Retina (tissue), 1 donor: ENCODE results near the gene VPS41.
A peak's percentile ranks its signal among the peaks of the same experiment; 100 is the strongest.

Experiments used
- DNase-seq: peaks from one replicate; pipeline ENCODE4 v3.0.0-alpha.2; 2016

The VPS41 gene

GRCh38 chr7:38723327-38723726 lies 185.7 kb downstream of the VPS41 start:
- no peak for DNase-seq

GRCh38 chr7:38716397-38716796 lies 192.6 kb downstream of the VPS41 start:
- DNase-seq, result no peak

GRCh38 chr7:38709123-38709522 lies 199.9 kb downstream of the VPS41 start:
- DNase-seq, result no peak

DNA sequence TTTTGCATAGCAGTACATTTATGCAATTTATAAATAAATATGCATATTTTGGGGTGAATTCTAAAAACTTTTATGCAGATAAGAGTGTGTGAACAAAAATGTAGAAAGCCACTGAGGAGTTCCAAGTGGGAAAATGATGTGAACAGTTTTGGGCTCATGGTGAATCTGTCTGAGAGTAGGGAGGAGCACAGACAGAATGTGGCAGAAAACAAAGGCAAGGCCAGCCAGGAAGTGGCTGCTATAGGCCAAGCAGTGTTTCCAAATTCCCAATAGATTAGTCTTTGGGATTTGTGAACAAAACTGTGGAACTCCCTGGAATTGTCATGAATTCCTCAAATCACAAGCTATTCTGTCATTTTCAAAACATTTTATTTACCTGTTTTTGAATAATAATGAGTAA lies 204.2 kb downstream of the VPS41 start:
- no peak for DNase-seq

DNA sequence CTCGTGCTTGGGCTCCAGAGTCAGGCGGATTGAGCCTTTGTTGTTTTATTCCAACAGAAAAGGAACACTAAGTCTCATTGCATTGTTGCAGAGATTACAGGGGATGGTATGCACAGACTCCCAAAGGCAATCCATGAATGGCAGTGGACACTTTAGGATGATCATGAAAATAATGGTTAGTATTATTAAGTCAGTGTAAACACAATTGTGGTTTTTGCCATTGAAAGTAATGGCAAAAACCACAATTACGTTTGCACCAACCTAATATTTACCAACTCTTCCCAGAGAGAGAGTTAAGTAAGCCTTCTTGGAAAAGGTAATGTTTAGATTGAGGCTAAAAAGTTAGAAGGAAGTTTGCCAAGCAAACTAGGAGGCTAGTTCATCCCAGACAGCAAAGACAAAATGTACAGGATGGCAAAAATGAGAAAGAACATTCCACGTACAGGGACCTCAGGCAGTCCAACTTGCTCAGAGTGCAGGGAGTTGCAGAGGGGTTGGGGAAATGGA lies 204.9 kb downstream of the VPS41 start:
- no peak for DNase-seq

GRCh38 chr7:38703093-38703492 lies 205.9 kb downstream of the VPS41 start:
- no peak for DNase-seq

DNA sequence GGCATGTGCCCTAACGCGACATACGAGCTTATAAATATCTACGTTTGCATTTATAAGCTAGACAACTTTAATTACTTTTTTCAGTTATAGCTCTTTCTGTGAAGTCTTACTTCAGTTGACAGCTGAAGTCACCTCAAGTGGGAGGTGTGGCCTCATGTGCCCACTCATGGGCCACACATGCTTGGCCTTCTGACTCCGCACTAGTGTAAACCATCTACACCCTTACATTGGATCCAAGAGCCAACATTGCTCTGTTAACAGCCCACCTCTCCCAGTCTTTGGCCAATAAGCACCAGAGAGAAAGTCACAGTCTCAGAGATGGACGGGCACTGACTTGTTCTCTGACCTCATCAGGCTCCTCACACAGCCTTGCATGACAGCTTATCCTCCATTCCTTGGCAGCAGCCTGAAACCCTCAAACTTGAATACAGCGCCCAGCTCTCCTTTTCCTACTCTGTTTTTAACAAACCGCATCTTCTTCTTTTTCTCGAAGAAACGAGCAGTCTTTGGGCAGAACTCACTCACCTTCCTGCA lies 206.9 kb downstream of the VPS41 start:
- DNase-seq, result no peak

DNA sequence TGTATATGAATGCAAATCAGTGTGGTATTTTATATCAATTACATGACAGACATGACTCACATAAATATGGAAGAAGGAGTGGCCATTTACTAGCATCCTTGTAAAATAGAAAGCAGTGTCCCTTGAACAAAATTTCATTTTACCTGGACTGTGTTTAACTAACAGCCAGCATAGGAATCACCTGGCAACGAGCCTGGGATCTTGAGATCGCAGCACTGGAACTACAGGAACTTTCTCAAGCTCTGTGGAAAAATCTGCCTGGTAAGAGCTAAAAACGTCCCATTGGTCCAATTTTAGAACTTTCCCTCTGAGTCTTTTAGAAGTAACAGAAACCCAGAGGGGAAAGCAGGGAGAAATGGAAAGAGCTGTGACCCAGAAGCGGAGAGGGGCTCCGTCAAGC lies 208.9 kb downstream of the VPS41 start:
- DNase-seq, result no peak

DNA sequence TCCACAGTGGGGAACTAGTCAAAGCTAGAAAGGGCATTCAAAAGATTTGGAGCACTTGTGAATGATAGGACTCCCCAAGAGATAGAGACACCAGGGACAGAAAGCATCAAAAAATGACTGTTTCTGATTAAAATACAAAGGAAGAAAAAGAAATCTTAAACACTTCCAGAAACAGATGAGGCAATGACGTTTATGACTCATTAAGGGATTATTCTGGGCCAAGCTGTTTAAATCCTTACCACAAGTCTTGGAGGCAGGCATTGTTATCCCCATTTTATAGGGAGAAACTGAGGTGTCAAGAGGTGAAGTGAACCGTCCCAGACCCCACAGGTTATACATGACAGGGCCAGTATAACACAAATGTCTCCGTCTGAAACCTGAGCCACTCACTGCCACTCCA lies 209.5 kb downstream of the VPS41 start:
- DNase-seq, result no peak

GRCh38 chr7:38694326-38694725 lies 214.7 kb downstream of the VPS41 start:
- no peak for DNase-seq

DNA sequence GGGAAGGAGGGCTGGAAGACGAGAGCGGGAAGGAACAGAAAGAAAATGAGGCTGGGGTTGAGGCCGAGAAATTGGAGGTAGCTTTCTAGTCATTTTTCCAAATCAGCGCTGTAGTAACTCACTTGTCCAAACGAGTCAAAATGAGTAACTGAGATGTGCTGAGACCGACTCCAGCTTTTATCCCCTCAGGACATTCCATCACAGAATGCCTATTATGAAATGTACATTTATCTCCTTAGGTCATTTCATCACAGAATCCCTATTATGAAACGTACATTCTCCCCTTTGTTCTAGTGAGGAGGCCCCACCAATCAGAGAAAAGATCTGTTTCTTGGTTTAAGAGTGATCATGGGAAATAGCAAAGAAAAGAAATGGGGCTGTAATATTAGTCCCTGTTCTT lies 222.1 kb downstream of the VPS41 start:
- DNase-seq, result no peak

GRCh38 chr7:38685851-38686250 lies 223.1 kb downstream of the VPS41 start:
- no peak for DNase-seq

- DNase-seq, result no peak
Measured at GRCh38 chr7:38682606-38683005, 226.4 kb downstream of the VPS41 start.

- DNase-seq, result no peak
Measured at GRCh38 chr7:38681882-38682281, 227.1 kb downstream of the VPS41 start.

GRCh38 chr7:38679419-38679818 lies 229.6 kb downstream of the VPS41 start:
- no peak for DNase-seq

- DNase-seq, result no peak
Measured at GRCh38 chr7:38678698-38679054, 230.3 kb downstream of the VPS41 start.

GRCh38 chr7:38677981-38678697 lies 230.9 kb downstream of the VPS41 start:
- DNase-seq, result no peak

- DNase-seq, result peak; percentile 28
Measured at GRCh38 chr7:38675494-38676106, 233.4 kb downstream of the VPS41 start.

- DNase-seq, result no peak
Measured at GRCh38 chr7:38674513-38674912, 234.5 kb downstream of the VPS41 start.

- no peak for DNase-seq
Measured at GRCh38 chr7:38673795-38674194, 235.2 kb downstream of the VPS41 start.
